GM23338 (cell line): ENCODE data around the gene HELT. TPM values are rescaled to one million over a fixed set of nuclear protein-coding genes. Genes with fewer than 3 reads are reported as not detected.

Experiments used
- ATAC-seq: fragments of 200-7000 bp; cut with Tn5 transposase; 3 replicates; pipeline ENCODE4 v1.9.1; 2020
- DNase-seq: peaks from one replicate; pipeline ENCODE4 v3.0.0-alpha.2; 2015; ENCODE audit warnings: low spot score
- H2AFZ ChIP-seq: fragments of 200-600 bp; sonication (generic); 2 replicates; pipeline ENCODE4 v1.8.0; 2016; ENCODE audit warnings: antibody characterized with exemption, mild to moderate bottlenecking, moderate library complexity
- H3F3A ChIP-seq: fragments of 200-600 bp; sonication (generic); replicated peaks from 2 replicates; pipeline ENCODE4 v1.8.0; 2017; ENCODE audit warnings: antibody characterized with exemption, mixed run types, low read depth
- H3K27ac ChIP-seq: fragments of 200-600 bp; sonication (generic); 2 replicates; pipeline ENCODE4 v1.6.1; 2016; ENCODE audit warnings: low read depth
- H3K27me3 ChIP-seq: fragments of 200-600 bp; sonication (generic); 2 replicates; pipeline ENCODE4 v1.8.0; 2016; ENCODE audit warnings: mild to moderate bottlenecking, mixed run types, moderate library complexity; ENCODE audit not compliant: insufficient read depth
- H3K36me3 ChIP-seq: fragments of 200-600 bp; sonication (generic); 2 replicates; pipeline ENCODE4 v1.8.0; 2016; ENCODE audit warnings: mild to moderate bottlenecking; ENCODE audit not compliant: insufficient read depth
- H3K4me1 ChIP-seq: fragments of 200-600 bp; sonication (generic); 2 replicates; pipeline ENCODE4 v1.8.0; 2016; ENCODE audit warnings: mild to moderate bottlenecking, moderate library complexity; ENCODE audit not compliant: insufficient read depth
- H3K4me2 ChIP-seq: fragments of 200-600 bp; sonication (generic); 2 replicates; pipeline ENCODE4 v1.7.1; 2017; ENCODE audit warnings: mixed run types
- H3K4me3 ChIP-seq: fragments of 200-600 bp; sonication (generic); 2 replicates; pipeline ENCODE4 v1.6.1; 2016; ENCODE audit warnings: mixed run types
- H3K79me2 ChIP-seq: fragments of 200-600 bp; sonication (generic); replicated peaks from 2 replicates; pipeline ENCODE4 v1.8.0; 2017; ENCODE audit warnings: mild to moderate bottlenecking; ENCODE audit not compliant: insufficient read depth
- H3K9me2 ChIP-seq: fragments of 200-600 bp; sonication (generic); 2 replicates; pipeline ENCODE4 v1.8.0; 2017; ENCODE audit not compliant: insufficient read depth
- H4K20me1 ChIP-seq: fragments of 200-600 bp; sonication (generic); replicated peaks from 2 replicates; pipeline ENCODE4 v1.8.0; 2017; ENCODE audit warnings: mild to moderate bottlenecking; ENCODE audit not compliant: insufficient read depth
- H3K27ac Mint-ChIP-seq: 2 replicates; pipeline ENCODE4 v1.8.0; 2020; ENCODE audit warnings: inconsistent platforms, mild to moderate bottlenecking, moderate library complexity, mixed read lengths
- H3K27me3 Mint-ChIP-seq: 3 replicates; pipeline ENCODE4 v1.8.0; 2022; ENCODE audit warnings: low read depth, mild to moderate bottlenecking, moderate library complexity, mixed read lengths, inconsistent platforms; ENCODE audit not compliant: insufficient read depth, poor library complexity
- H3K36me3 Mint-ChIP-seq: 3 replicates; pipeline ENCODE4 v1.8.0; 2021; ENCODE audit warnings: low read depth, mild to moderate bottlenecking, inconsistent platforms, moderate library complexity, mixed read lengths
- H3K4me1 Mint-ChIP-seq: 3 replicates; pipeline ENCODE4 v1.8.0; 2020; ENCODE audit warnings: mild to moderate bottlenecking, inconsistent platforms, mixed read lengths
- H3K4me3 Mint-ChIP-seq: 3 replicates; pipeline ENCODE4 v1.8.0; 2021; ENCODE audit warnings: moderate library complexity, mild to moderate bottlenecking, inconsistent platforms, mixed read lengths
- H3K9me3 Mint-ChIP-seq: 3 replicates; pipeline ENCODE4 v1.8.0; 2020; ENCODE audit warnings: moderate library complexity, mild to moderate bottlenecking, inconsistent platforms, mixed read lengths
- NANOG ChIP-seq: IDR thresholded peaks from 2 replicates; pipeline ENCODE4 v1.6.1; 2016; ENCODE audit warnings: antibody characterized with exemption, borderline replicate concordance
- STAT1 ChIP-seq: IDR thresholded peaks from one replicate; pipeline ENCODE4 v1.6.1; 2016; ENCODE audit warnings: antibody characterized with exemption; ENCODE audit not compliant: unreplicated experiment
- ZNF114 ChIP-seq: fragments of 250-450 bp; sonication (Bioruptor Pico); IDR thresholded peaks from 2 replicates; pipeline ENCODE4 v1.5.0; 2020; ENCODE audit warnings: mild to moderate bottlenecking, moderate library complexity
- polyA plus RNA-seq: library from polyadenylated mRNA; unstranded; fragments of >200 nt; fragmentation: Nextera tagmentation; extraction: Ambion mirVana; gene quantifications from 2 replicates; pipeline ENCODE4 v1.2.1, GENCODE V29; 2016
- total RNA-seq: library from RNA; depleted of rRNA; stranded (reverse); fragments of >200 nt; shearing (Covaris generic); gene quantifications from 2 replicates; pipeline ENCODE4 v1.2.3, GENCODE V29; 2014
- TF ChIP-seq, protein P1 (sequence below): IDR thresholded peaks from one replicate; pipeline ENCODE4 v1.6.1; 2018; ENCODE audit warnings: antibody characterized with exemption; ENCODE audit not compliant: unreplicated experiment
- TF ChIP-seq, protein P2 (sequence below): fragments of 250-450 bp; sonication (Bioruptor Pico); IDR thresholded peaks from 2 replicates; pipeline ENCODE4 v1.5.0; 2020; ENCODE audit warnings: mild to moderate bottlenecking, moderate library complexity

Gene HELT
- total and polyA plus RNA-seq, 2 experiments from 2014 or later = not detected

DNA sequence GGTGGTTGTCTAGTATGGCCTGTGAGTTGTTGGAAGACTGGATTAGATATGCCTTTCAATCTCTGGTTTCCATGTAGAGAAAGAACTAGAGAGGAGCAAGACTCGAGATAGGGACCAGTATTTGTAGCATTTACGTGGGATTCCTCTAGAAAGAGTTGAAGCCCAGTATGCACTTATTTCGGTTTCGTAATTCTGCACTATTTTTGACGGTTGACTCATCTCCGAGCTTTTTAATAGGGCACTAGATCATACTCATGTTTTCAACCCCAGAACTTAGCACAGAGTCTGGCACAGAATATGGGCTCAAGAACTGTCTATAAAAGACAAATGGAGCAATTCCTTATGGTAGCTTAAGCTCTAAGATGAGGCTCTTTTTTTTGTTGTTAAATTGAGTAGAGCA, 15.7 kb downstream of the HELT start:
- peaks cover 39% of the 10 kb centered on the region for H3K27me3 ChIP-seq
- no peak for DNase-seq
- no peaks in the 10 kb centered on the region for H3K4me1 Mint-ChIP-seq
- H3K4me1 ChIP-seq = no peaks in the 10 kb centered on the region
- no peaks in the 10 kb centered on the region for H3F3A ChIP-seq
- H3K36me3 ChIP-seq = no peaks in the 10 kb centered on the region
- H2AFZ ChIP-seq = no peak overlapping the region
- peaks cover 12% of the 10 kb centered on the region; the same call in 2 of the 3 replicates for H3K9me3 Mint-ChIP-seq
- H4K20me1 ChIP-seq = no peaks in the 10 kb centered on the region
- no peak overlapping the region for H3K27ac ChIP-seq
- H3K4me3 ChIP-seq = no peak overlapping the region
- peaks cover 5% of the 10 kb centered on the region for H3K36me3 Mint-ChIP-seq
- no peak overlapping the region for H3K27ac Mint-ChIP-seq
- H3K27me3 Mint-ChIP-seq = peaks cover 5% of the 10 kb centered on the region
- no peaks in the 10 kb centered on the region for H3K79me2 ChIP-seq
- H3K9me2 ChIP-seq = no peaks in the 10 kb centered on the region
- TF ChIP-seq ZNF114 (CRISPR knock-in tag) = no peak
- no peak for TF ChIP-seq NANOG
- TF ChIP-seq, protein P1, sequence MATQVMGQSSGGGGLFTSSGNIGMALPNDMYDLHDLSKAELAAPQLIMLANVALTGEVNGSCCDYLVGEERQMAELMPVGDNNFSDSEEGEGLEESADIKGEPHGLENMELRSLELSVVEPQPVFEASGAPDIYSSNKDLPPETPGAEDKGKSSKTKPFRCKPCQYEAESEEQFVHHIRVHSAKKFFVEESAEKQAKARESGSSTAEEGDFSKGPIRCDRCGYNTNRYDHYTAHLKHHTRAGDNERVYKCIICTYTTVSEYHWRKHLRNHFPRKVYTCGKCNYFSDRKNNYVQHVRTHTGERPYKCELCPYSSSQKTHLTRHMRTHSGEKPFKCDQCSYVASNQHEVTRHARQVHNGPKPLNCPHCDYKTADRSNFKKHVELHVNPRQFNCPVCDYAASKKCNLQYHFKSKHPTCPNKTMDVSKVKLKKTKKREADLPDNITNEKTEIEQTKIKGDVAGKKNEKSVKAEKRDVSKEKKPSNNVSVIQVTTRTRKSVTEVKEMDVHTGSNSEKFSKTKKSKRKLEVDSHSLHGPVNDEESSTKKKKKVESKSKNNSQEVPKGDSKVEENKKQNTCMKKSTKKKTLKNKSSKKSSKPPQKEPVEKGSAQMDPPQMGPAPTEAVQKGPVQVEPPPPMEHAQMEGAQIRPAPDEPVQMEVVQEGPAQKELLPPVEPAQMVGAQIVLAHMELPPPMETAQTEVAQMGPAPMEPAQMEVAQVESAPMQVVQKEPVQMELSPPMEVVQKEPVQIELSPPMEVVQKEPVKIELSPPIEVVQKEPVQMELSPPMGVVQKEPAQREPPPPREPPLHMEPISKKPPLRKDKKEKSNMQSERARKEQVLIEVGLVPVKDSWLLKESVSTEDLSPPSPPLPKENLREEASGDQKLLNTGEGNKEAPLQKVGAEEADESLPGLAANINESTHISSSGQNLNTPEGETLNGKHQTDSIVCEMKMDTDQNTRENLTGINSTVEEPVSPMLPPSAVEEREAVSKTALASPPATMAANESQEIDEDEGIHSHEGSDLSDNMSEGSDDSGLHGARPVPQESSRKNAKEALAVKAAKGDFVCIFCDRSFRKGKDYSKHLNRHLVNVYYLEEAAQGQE = no peak
- no peak overlapping the region for H3K4me2 ChIP-seq
- ATAC-seq = no peak
- no peak overlapping the region for H3K4me3 Mint-ChIP-seq

DNA sequence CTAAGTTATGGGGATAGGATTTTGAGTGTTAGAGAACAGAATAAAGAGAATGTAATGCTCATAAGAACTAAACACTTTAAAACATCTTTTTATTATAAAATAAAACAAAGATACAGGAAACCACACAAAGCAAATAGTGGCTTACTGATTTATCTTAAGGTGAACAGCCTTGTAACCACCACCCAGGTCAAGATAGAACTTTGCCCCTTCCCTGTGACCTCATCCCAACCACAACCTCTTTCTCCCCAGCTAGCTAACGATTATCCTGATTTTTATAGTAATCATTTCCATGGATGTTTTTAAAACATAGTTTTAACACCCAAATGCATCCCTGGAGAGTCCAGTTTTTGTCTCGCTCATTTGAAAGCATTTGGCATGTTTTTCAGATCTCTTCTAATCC, 17.0 kb downstream of the HELT start:
- Histone ChIP-seq H2AFZ (0 out of 2 replicates have a peak overlapping the region, but pooled peaks have one; percentile 19), H3K27me3 (peaks cover 27% of the 10 kb centered on the region; the same call in 1 of the 2 replicates), H3K4me2 (no peak overlapping the region), H3K4me1 (no peaks in the 10 kb centered on the region), H4K20me1 (no peaks in the 10 kb centered on the region), H3F3A (no peaks in the 10 kb centered on the region), H3K36me3 (no peaks in the 10 kb centered on the region), H3K4me3 (no peak overlapping the region), H3K9me2 (no peaks in the 10 kb centered on the region), H3K79me2 (no peaks in the 10 kb centered on the region), H3K27ac (no peak overlapping the region)
- peaks cover 12% of the 10 kb centered on the region; the same call in 2 of the 3 replicates for H3K9me3 Mint-ChIP-seq
- peaks cover 1% of the 10 kb centered on the region for H3K27me3 Mint-ChIP-seq
- no peak for ATAC-seq
- no peak for DNase-seq
- H3K4me1 Mint-ChIP-seq = peaks cover 7% of the 10 kb centered on the region
- H3K4me3 Mint-ChIP-seq = no peak overlapping the region
- no peak for TF ChIP-seq STAT1
- TF ChIP-seq, protein P2, sequence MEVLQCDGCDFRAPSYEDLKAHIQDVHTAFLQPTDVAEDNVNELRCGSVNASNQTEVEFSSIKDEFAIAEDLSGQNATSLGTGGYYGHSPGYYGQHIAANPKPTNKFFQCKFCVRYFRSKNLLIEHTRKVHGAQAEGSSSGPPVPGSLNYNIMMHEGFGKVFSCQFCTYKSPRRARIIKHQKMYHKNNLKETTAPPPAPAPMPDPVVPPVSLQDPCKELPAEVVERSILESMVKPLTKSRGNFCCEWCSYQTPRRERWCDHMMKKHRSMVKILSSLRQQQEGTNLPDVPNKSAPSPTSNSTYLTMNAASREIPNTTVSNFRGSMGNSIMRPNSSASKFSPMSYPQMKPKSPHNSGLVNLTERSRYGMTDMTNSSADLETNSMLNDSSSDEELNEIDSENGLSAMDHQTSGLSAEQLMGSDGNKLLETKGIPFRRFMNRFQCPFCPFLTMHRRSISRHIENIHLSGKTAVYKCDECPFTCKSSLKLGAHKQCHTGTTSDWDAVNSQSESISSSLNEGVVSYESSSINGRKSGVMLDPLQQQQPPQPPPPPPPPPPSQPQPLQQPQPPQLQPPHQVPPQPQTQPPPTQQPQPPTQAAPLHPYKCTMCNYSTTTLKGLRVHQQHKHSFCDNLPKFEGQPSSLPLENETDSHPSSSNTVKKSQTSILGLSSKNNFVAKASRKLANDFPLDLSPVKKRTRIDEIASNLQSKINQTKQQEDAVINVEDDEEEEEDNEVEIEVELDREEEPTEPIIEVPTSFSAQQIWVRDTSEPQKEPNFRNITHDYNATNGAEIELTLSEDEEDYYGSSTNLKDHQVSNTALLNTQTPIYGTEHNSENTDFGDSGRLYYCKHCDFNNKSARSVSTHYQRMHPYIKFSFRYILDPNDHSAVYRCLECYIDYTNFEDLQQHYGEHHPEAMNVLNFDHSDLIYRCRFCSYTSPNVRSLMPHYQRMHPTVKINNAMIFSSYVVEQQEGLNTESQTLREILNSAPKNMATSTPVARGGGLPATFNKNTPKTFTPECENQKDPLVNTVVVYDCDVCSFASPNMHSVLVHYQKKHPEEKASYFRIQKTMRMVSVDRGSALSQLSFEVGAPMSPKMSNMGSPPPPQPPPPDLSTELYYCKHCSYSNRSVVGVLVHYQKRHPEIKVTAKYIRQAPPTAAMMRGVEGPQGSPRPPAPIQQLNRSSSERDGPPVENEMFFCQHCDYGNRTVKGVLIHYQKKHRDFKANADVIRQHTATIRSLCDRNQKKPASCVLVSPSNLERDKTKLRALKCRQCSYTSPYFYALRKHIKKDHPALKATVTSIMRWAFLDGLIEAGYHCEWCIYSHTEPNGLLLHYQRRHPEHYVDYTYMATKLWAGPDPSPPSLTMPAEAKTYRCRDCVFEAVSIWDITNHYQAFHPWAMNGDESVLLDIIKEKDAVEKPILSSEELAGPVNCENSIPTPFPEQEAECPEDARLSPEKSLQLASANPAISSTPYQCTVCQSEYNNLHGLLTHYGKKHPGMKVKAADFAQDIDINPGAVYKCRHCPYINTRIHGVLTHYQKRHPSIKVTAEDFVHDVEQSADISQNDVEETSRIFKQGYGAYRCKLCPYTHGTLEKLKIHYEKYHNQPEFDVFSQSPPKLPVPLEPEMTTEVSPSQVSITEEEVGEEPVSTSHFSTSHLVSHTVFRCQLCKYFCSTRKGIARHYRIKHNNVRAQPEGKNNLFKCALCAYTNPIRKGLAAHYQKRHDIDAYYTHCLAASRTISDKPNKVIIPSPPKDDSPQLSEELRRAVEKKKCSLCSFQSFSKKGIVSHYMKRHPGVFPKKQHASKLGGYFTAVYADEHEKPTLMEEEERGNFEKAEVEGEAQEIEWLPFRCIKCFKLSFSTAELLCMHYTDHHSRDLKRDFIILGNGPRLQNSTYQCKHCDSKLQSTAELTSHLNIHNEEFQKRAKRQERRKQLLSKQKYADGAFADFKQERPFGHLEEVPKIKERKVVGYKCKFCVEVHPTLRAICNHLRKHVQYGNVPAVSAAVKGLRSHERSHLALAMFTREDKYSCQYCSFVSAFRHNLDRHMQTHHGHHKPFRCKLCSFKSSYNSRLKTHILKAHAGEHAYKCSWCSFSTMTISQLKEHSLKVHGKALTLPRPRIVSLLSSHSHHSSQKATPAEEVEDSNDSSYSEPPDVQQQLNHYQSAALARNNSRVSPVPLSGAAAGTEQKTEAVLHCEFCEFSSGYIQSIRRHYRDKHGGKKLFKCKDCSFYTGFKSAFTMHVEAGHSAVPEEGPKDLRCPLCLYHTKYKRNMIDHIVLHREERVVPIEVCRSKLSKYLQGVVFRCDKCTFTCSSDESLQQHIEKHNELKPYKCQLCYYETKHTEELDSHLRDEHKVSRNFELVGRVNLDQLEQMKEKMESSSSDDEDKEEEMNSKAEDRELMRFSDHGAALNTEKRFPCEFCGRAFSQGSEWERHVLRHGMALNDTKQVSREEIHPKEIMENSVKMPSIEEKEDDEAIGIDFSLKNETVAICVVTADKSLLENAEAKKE (CRISPR knock-in tag) = no peak
- H3K36me3 Mint-ChIP-seq = peaks cover 5% of the 10 kb centered on the region
- no peak overlapping the region for H3K27ac Mint-ChIP-seq
